Body of pancreas (tissue), 4 donors: ENCODE data around the gene PKN3. TPM values are rescaled to one million over a fixed set of nuclear protein-coding genes. Genes with fewer than 3 reads are reported as not detected.

Source experiments
- ATAC-seq: fragments of 150-250 bp; one replicate; pipeline ENCODE4 v1.9.1; 2016
- DNase-seq, 4 donors: peaks; one replicate each; pipeline ENCODE4 v3.0.0-alpha.2; 2019
- H3K27ac ChIP-seq, 4 donors: fragments of 200-600 bp; sonication (generic); 1 replicate in 3 of 4; 2 replicates in 1 of 4; pipeline versions ENCODE4 v1.5.1 to v1.6.1; 2016 to 2019; ENCODE audit warnings: mild to moderate bottlenecking in 1 of 4, mixed read lengths in 1 of 4, moderate library complexity in 1 of 4
- H3K27me3 ChIP-seq, 2 donors: fragments of 200-600 bp; sonication (generic); one replicate each; pipeline ENCODE4 v1.6.0; 2016; ENCODE audit warnings: mild to moderate bottlenecking in 1 of 2
- H3K36me3 ChIP-seq, 2 donors: fragments of 200-600 bp; sonication (generic); replicated peaks in 1 of 2; 2 replicates each; pipeline ENCODE4 v1.5.1; 2016; ENCODE audit warnings: low read depth in 2 of 2; ENCODE audit not compliant: insufficient read depth in 1 of 2
- H3K4me1 ChIP-seq: fragments of 200-600 bp; sonication (generic); one replicate; pipeline ENCODE4 v1.6.0; 2016
- H3K4me3 ChIP-seq, 2 donors: fragments of 200-600 bp; sonication (generic); 1 replicate in 1 of 2; 2 replicates in 1 of 2; pipeline ENCODE4 v1.5.1; 2016 to 2019
- H3K9me3 ChIP-seq, 3 donors: fragments of 200-600 bp; sonication (generic); 1 replicate in 2 of 3; 2 replicates in 1 of 3; pipeline ENCODE4 v1.5.1; 2016
- POLR2A ChIP-seq, 3 donors: fragments of 450-650 bp; IDR thresholded peaks; one replicate each; pipeline ENCODE4 v1.6.1; 2016; ENCODE audit warnings: antibody characterized with exemption in 3 of 3, mild to moderate bottlenecking in 2 of 3
- WGBS, 2 donors: methylation state at CpG; one replicate each; pipeline ENCODE4 v1.1.5; 2017; 5-methylcytosine and 5-hydroxymethylcytosine counted together
- intact Hi-C: fragments of 100-400 bp; cut with DNase I; formaldehyde crosslinking; loops from one replicate; pipeline ENCODE4 v1.15.1; 2023
- total RNA-seq, 2 donors: library from RNA; depleted of rRNA; stranded (reverse); fragments of >200 nt; gene quantifications; one replicate each; pipeline ENCODE4 v1.1.0, GENCODE V29; 2016
- TF ChIP-seq, protein P1 (sequence below), 7 experiments: fragments of 450-650 bp in 4 of 7; fragments of 200-600 bp in 3 of 7; sonication (generic) in 3 of 7; IDR thresholded peaks; one replicate each; pipeline ENCODE4 v1.5.1; 2016 to 2019; ENCODE audit warnings: antibody characterized with exemption in 7 of 7

PKN3 gene
- total RNA-seq, 2 donors from 2014 or later: 4.9 to 10.2 TPM

DNA sequence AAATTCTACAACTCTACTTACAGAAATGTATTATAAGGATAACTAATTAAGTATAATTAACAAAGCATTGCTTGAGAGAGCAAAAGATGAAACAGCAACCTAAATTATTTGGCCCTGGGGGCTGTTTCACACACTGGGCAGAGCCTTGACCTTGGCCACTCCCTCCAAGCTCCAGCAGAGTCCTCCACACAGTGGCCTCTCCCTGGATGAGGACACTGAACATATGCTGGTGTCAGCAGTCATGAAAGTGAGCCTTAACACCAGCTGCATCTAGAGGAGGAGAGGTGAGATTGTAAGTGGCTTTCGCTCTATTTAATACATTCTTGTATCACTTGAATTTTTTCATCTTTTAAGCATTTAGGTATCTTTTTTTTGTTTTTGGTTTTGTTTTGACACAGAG is 44.9 kb downstream of the PKN3 start:
- ATAC-seq: no peak
- intact Hi-C loops: no loop called here
- TF ChIP-seq, protein P1, sequence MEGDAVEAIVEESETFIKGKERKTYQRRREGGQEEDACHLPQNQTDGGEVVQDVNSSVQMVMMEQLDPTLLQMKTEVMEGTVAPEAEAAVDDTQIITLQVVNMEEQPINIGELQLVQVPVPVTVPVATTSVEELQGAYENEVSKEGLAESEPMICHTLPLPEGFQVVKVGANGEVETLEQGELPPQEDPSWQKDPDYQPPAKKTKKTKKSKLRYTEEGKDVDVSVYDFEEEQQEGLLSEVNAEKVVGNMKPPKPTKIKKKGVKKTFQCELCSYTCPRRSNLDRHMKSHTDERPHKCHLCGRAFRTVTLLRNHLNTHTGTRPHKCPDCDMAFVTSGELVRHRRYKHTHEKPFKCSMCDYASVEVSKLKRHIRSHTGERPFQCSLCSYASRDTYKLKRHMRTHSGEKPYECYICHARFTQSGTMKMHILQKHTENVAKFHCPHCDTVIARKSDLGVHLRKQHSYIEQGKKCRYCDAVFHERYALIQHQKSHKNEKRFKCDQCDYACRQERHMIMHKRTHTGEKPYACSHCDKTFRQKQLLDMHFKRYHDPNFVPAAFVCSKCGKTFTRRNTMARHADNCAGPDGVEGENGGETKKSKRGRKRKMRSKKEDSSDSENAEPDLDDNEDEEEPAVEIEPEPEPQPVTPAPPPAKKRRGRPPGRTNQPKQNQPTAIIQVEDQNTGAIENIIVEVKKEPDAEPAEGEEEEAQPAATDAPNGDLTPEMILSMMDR (IDR thresholded peaks at IDR 0.05): no peak
- no peak for TF ChIP-seq POLR2A (IDR thresholded peaks at IDR 0.05)
- Histone ChIP-seq H3K27me3 (no peaks in the 10 kb centered on the region), H3K36me3 (peaks cover 0 to 5% of the 10 kb centered on the region in 2 donors), H3K9me3 (no peaks in the 10 kb centered on the region), H3K27ac (no peak overlapping the region), H3K4me1 (no peaks in the 10 kb centered on the region), H3K4me3 (no peak overlapping the region)
- no peak for DNase-seq
- WGBS, 2 donors: 90 to 100% methylated on average over 1 of the region's 1 CpG

DNA sequence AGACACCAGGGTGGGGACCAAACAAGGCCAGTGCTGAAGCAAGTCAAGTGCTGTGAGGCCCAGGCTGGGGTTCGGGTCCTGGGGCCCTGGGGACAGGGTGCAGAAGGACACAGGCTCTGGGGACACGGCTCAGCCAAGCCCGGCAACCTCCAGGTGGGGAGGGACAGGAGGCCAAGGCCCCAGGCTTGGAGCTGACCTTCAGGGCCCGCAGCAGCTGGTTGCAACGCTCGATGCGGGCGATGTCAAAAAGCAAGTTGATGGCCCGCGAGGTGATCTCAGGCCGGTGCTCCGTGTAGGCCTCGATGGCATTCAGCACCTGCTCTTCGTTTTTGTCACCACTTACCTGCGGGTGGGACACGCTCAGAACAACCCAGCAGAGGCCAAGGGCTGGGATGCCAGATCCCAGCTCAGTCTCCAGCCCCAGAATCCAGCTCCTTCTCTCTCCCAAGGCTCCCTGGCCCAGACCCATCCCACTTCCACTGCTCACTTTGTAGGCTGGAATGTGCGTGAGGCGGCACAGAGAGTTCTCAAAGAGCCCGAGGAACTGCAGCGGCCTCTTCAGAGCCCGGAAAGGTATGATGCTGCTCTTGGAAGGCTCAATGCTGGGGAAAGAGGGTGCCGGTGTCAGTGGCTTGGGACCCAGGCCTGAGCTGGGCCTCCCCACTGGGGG is 48.8 kb downstream of the PKN3 start:
- intact Hi-C loops: no loop called here
- peaks cover 0 to 5% of the 10 kb centered on the region in 2 donors for H3K36me3 ChIP-seq
- H3K4me1 ChIP-seq: no peaks in the 10 kb centered on the region
- H3K4me3 ChIP-seq: no peak overlapping the region
- WGBS, 2 donors: 87 to 91% methylated on average over 8 to 22 of the region's 22 CpGs
- DNase-seq: no peak
- ATAC-seq: no peak
- no peaks in the 10 kb centered on the region for H3K9me3 ChIP-seq
- TF ChIP-seq, protein P1 (IDR thresholded peaks at IDR 0.05): no peak
- TF ChIP-seq POLR2A (IDR thresholded peaks at IDR 0.05): no peak
- H3K27ac ChIP-seq: no peak overlapping the region
- H3K27me3 ChIP-seq: no peaks in the 10 kb centered on the region

DNA sequence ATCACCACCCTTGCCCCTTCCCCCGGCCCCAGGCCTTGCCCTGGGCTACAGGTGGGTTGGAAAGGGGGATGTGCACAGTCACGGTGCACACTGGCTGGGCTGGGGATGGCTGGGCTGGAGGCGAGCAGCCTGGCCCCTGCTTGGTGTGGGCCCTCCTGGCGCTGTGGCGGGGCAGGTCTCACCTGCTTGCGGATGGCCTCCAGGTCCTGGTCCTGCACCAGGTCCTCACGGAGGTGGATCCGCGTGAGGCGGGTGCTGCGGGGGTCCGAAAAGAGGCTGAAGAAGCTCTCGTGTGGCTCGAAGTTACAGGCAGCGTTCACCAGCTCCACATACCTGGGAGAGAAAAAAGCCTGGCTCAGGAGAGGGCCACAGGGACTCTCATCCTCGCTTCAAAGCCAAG is 51.3 kb downstream of the PKN3 start:
- TF ChIP-seq POLR2A (IDR thresholded peaks at IDR 0.05): no peak
- TF ChIP-seq, protein P1 (IDR thresholded peaks at IDR 0.05): no peak
- intact Hi-C loops: no loop called here
- no peaks in the 10 kb centered on the region for H3K27me3 ChIP-seq
- ATAC-seq: no peak
- H3K4me1 ChIP-seq: no peaks in the 10 kb centered on the region
- H3K9me3 ChIP-seq: no peaks in the 10 kb centered on the region
- 91 to 98% methylated on average over 6 to 16 of the region's 16 CpGs for WGBS, 2 donors
- no peak for DNase-seq
- H3K27ac ChIP-seq: no peak overlapping the region
- H3K4me3 ChIP-seq: no peak overlapping the region
- peaks cover 0 to 5% of the 10 kb centered on the region in 2 donors for H3K36me3 ChIP-seq

DNA sequence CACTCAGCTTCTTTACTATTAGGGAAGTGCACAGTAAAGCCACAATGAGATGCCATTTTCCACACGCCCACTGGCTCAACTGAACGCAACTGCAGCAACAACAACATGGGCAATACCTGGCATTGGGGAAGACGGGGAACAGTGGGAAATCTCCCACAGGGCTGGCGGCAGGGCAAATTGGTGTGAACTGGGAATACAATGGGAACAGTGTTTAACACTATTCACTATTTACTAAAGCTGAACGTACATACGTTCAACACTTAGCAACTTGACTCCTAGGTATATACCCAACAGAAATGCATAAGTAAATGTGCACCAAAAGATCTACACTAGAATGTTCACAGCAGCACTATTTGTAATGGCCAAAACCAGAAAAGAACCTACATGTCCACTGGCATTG is 55.3 kb downstream of the PKN3 start:
- Histone ChIP-seq H3K27me3 (no peaks in the 10 kb centered on the region), H3K4me3 (no peak overlapping the region), H3K36me3 (no peaks in the 10 kb centered on the region), H3K9me3 (no peaks in the 10 kb centered on the region), H3K27ac (no peak overlapping the region), H3K4me1 (peaks cover 2% of the 10 kb centered on the region)
- ATAC-seq (no peak), DNase-seq (no peak)
- TF ChIP-seq, protein P1 (IDR thresholded peaks at IDR 0.05): no peak
- no peak for TF ChIP-seq POLR2A (IDR thresholded peaks at IDR 0.05)
- intact Hi-C loops: no loop called here
- WGBS, 2 donors: 77 to 92% methylated on average over 6 of the region's 6 CpGs
